SK-N-SH (cell line): ENCODE results near the gene UQCRC1. TPM values are rescaled to one million over a fixed set of nuclear protein-coding genes. Genes with fewer than 3 reads are reported as not detected.
A peak's percentile ranks its signal among the peaks of the same experiment; 100 is the strongest.

Source experiments
- CTCF ChIA-PET: fragments of 300-600, 350-600 bp; formaldehyde crosslinking; extraction: SDS; loops from one replicate; lab custom pipeline; 2021; lab: Yijun Ruan, JAX
- POLR2A ChIA-PET: fragments of 350-600 bp; sonication (Branson Sonifier 250); formaldehyde crosslinking; extraction: SDS; loops from one replicate; lab custom pipeline; 2020; ENCODE audit warnings: antibody characterized with exemption, inconsistent platforms; lab: Yijun Ruan, JAX
- DNase-seq: peaks from one replicate; pipeline ENCODE4 v3.0.0; 2012
- H2AFZ ChIP-seq: fragments of 200-600 bp; sonication (generic); 2 replicates; pipeline ENCODE4 v1.8.1; 2016; ENCODE audit warnings: antibody characterized with exemption, mild to moderate bottlenecking, low read depth
- H3F3A ChIP-seq: fragments of 200-600 bp; sonication (generic); replicated peaks from 2 replicates; pipeline ENCODE3; 2016; ENCODE audit warnings: antibody characterized with exemption, mild to moderate bottlenecking; ENCODE audit not compliant: insufficient read depth
- H3K27ac ChIP-seq, 2 experiments: fragments of 200-500 bp in 1 of 2; fragments of 200-600 bp in 1 of 2; sonication (Bioruptor generic) in 1 of 2; sonication (generic), shearing (Covaris generic) in 1 of 2; 2 replicates each; pipeline versions ENCODE4 v1.5.1 to v1.6.1; 2014 to 2016; ENCODE audit warnings: low read depth in 2 of 2, inconsistent platforms in 1 of 2, low read length in 1 of 2, mild to moderate bottlenecking in 1 of 2, mixed read lengths in 1 of 2
- H3K27me3 ChIP-seq: fragments of 200-600 bp; sonication (generic), shearing (Covaris generic); 2 replicates; pipeline ENCODE4 v1.6.1; 2016; ENCODE audit warnings: mixed run types; ENCODE audit not compliant: insufficient read depth
- H3K36me3 ChIP-seq, 2 experiments: fragments of 200-500 bp in 1 of 2; fragments of 200-600 bp in 1 of 2; sonication (Bioruptor generic) in 1 of 2; sonication (generic) in 1 of 2; replicated peaks in 1 of 2; 2 replicates each; pipeline versions ENCODE3 to v1.5.1; 2014 to 2016; ENCODE audit warnings: low read length in 1 of 2, mild to moderate bottlenecking in 1 of 2; ENCODE audit not compliant: insufficient read depth in 2 of 2, control insufficient read depth in 1 of 2
- H3K4me1 ChIP-seq, 2 experiments: fragments of 200-500 bp in 1 of 2; fragments of 200-600 bp in 1 of 2; sonication (Bioruptor generic) in 1 of 2; sonication (generic), shearing (Covaris generic) in 1 of 2; 2 replicates each; pipeline versions ENCODE4 v1.5.1 to v1.6.1; 2014 to 2016; ENCODE audit warnings: low read depth in 1 of 2, low read length in 1 of 2, mixed run types in 1 of 2; ENCODE audit not compliant: insufficient read depth in 2 of 2, control insufficient read depth in 1 of 2
- H3K4me2 ChIP-seq: fragments of 200-600 bp; sonication (generic), shearing (Covaris generic); 2 replicates; pipeline ENCODE4 v1.6.1; 2017; ENCODE audit warnings: mixed run types
- H3K4me3 ChIP-seq, 2 experiments: fragments of 200-500 bp in 1 of 2; fragments of 200-600 bp in 1 of 2; sonication (Bioruptor generic) in 1 of 2; sonication (generic), shearing (Covaris generic) in 1 of 2; 2 replicates each; pipeline versions ENCODE4 v1.5.1 to v1.8.1; 2014 to 2016; ENCODE audit warnings: low read depth in 2 of 2, inconsistent platforms in 1 of 2, low read length in 1 of 2, mild to moderate bottlenecking in 1 of 2, mixed read lengths in 1 of 2, moderate library complexity in 1 of 2
- H3K79me2 ChIP-seq: fragments of 200-600 bp; sonication (generic); 2 replicates; pipeline ENCODE4 v1.8.1; 2017; ENCODE audit warnings: mild to moderate bottlenecking; ENCODE audit not compliant: insufficient read depth
- H3K9ac ChIP-seq: fragments of 200-600 bp; sonication (generic); 2 replicates; pipeline ENCODE4 v1.6.1; 2017; ENCODE audit warnings: mixed run types
- H3K9me2 ChIP-seq: fragments of 200-600 bp; sonication (generic); 2 replicates; pipeline ENCODE4 v1.6.1; 2017; ENCODE audit warnings: mixed run types
- H3K9me3 ChIP-seq: fragments of 200-600 bp; sonication (generic); 2 replicates; pipeline ENCODE4 v1.6.1; 2017; ENCODE audit warnings: mixed run types, mild to moderate bottlenecking, moderate library complexity
- H4K20me1 ChIP-seq: fragments of 200-600 bp; sonication (generic); 2 replicates; pipeline ENCODE4 v1.6.1; 2017; ENCODE audit warnings: mild to moderate bottlenecking, mixed run types; ENCODE audit not compliant: insufficient read depth
- CHD2 ChIP-seq: fragments of 150-350 bp; IDR thresholded peaks from 2 replicates; pipeline ENCODE4 v1.6.1; 2018; ENCODE audit warnings: low read length; ENCODE audit not compliant: partially characterized antibody
- ELF1 ChIP-seq: IDR thresholded peaks from 2 replicates; pipeline ENCODE4 v1.4.0; 2012
- EP300 ChIP-seq, 2 experiments: IDR thresholded peaks; 2 replicates each; pipeline versions ENCODE4 v1.4.0 to v1.6.1; 2012; ENCODE audit warnings: borderline replicate concordance in 1 of 2, low read depth in 1 of 2, low read length in 1 of 2
- EZH2phosphoT487 ChIP-seq: fragments of 200-600 bp; sonication (generic); IDR thresholded peaks from 2 replicates; pipeline ENCODE4 v1.6.1; 2017; ENCODE audit warnings: low read depth, mixed run types, mild to moderate bottlenecking, antibody characterized with exemption, moderate library complexity, borderline replicate concordance
- IRF3 ChIP-seq: fragments of 150-350 bp; IDR thresholded peaks from 2 replicates; pipeline ENCODE4 v1.6.1; 2016; ENCODE audit warnings: mild to moderate bottlenecking, low read depth, low read length
- PBX3 ChIP-seq: IDR thresholded peaks from 2 replicates; pipeline ENCODE4; 2012
- POLR2AphosphoS5 ChIP-seq: IDR thresholded peaks from 2 replicates; pipeline ENCODE4 v1.6.1; 2012; ENCODE audit warnings: low read depth, low read length
- REST ChIP-seq: IDR thresholded peaks from 2 replicates; pipeline ENCODE4 v1.6.1; 2012; ENCODE audit warnings: mild to moderate bottlenecking, low read depth, low read length, moderate library complexity
- TEAD4 ChIP-seq: IDR thresholded peaks from 2 replicates; pipeline ENCODE4 v1.4.0; 2012; ENCODE audit warnings: mild to moderate bottlenecking, borderline replicate concordance; ENCODE audit not compliant: insufficient read depth
- WGBS: methylation state at CpG from one replicate; pipeline ENCODE4 v1.1.6; 2017; ENCODE audit warnings: low lambda C conversion rate; 5-methylcytosine and 5-hydroxymethylcytosine counted together
- polyA plus RNA-seq, 3 experiments: library from polyadenylated mRNA; depleted of rRNA; stranded (reverse); fragments of >200 nt; gene quantifications; 2 replicates each; pipeline ENCODE4 v1.2.3, GENCODE V29; 2012

UQCRC1 gene
- polyA plus RNA-seq, 1 of the 3 experiments (the other 2 are of a cell fraction), result 284 TPM

GRCh38 chr3:48614044-48614443 lies 4.6 kb upstream of the UQCRC1 start:
- CTCF ChIA-PET, result no interaction called here
- H2AFZ ChIP-seq, result peak overlapping the region; percentile 26; the same call in 1 of the 2 replicates

GRCh38 chr3:48612309-48612708 lies 2.9 kb upstream of the UQCRC1 start:
- Histone ChIP-seq H4K20me1 (no peaks in the 10 kb centered on the region), H3K4me3 (no peak overlapping the region), H3K4me1 (peaks cover 5 to 7% of the 10 kb centered on the region in 2 experiments; a peak in 3 of 4 replicates), H3K9me3 (0 out of 2 replicates have a peak, but pooled peaks cover 3% of the 10 kb centered on the region), H3K79me2 (peaks cover 21% of the 10 kb centered on the region), H3K27ac (no peak overlapping the region), H3K4me2 (no peak overlapping the region), H3K9ac (no peak overlapping the region), H2AFZ (no peak overlapping the region), H3F3A (no peaks in the 10 kb centered on the region), H3K9me2 (no peaks in the 10 kb centered on the region), H3K36me3 (peaks cover 0 to 13% of the 10 kb centered on the region in 2 experiments), H3K27me3 (no peaks in the 10 kb centered on the region)
- 79% methylated on average over 1 of the region's 1 CpG for WGBS
- ChIA-PET POLR2A (no interaction called here), CTCF (interaction anchor here (0.8 to 4.6 kb wide), 4 partner anchors 10 to 143 kb away, joined by 3 to 40 read pairs (median 3); partner anchors contain the start of gene SLC26A6)
- no peak for DNase-seq
- TF ChIP-seq CHD2 (no peak), TEAD4 (no peak), IRF3 (no peak), EZH2phosphoT487 (no peak), PBX3 (no peak), ELF1 (no peak)

More at GRCh38 chr3:48614044-48614443, 4.6 kb upstream of the UQCRC1 start:
- Histone ChIP-seq H3K27me3 (no peaks in the 10 kb centered on the region), H3K9me2 (no peaks in the 10 kb centered on the region), H3K79me2 (peaks cover 4% of the 10 kb centered on the region), H3K4me2 (no peak overlapping the region), H3K27ac (no peak overlapping the region), H4K20me1 (no peaks in the 10 kb centered on the region), H3K9me3 (0 out of 2 replicates have a peak, but pooled peaks cover 8% of the 10 kb centered on the region), H3K4me3 (no peak overlapping the region), H3K36me3 (no peaks in the 10 kb centered on the region), H3K4me1 (no peaks in the 10 kb centered on the region; a peak in 1 of 4 replicates), H3K9ac (no peak overlapping the region), H3F3A (peaks cover 3% of the 10 kb centered on the region)
- 32% methylated on average over 3 of the region's 3 CpGs for WGBS
- TF ChIP-seq REST (no peak), CHD2 (no peak), PBX3 (no peak), POLR2AphosphoS5 (no peak), EP300 (IDR thresholded peaks at IDR 0.05; ENCODE audit: borderline replicate concordance in 1 of 2, low read depth in 1 of 2, low read length in 1 of 2) (no peak)
- POLR2A ChIA-PET, result no interaction called here
- DNase-seq, result no peak
